HFF-Myc (cell line): ENCODE measurements around the gene RBM25.
"Not testable (repeated sequence)": the region's sequence is repeated elsewhere in the genome, so short reads cannot be mapped to it uniquely, and the experiment has no call there.

Source experiments
- DNase-seq: peaks from one replicate; pipeline ENCODE4 v3.0.0-alpha.2; 2011; ENCODE audit warnings: low read depth; ENCODE audit errors: extremely low read depth
- H3K4me3 ChIP-seq: replicated peaks from 2 replicates; pipeline ENCODE4 v1.5.1; 2011; ENCODE audit warnings: low read depth, mild to moderate bottlenecking, control low read depth, low read length
- TF ChIP-seq, protein P1 (sequence below): IDR thresholded peaks from 2 replicates; pipeline ENCODE4 v1.5.1; 2012; ENCODE audit warnings: mild to moderate bottlenecking, low read depth, low read length, control low read depth; ENCODE audit errors: missing control alignments

RBM25 gene

DNA sequence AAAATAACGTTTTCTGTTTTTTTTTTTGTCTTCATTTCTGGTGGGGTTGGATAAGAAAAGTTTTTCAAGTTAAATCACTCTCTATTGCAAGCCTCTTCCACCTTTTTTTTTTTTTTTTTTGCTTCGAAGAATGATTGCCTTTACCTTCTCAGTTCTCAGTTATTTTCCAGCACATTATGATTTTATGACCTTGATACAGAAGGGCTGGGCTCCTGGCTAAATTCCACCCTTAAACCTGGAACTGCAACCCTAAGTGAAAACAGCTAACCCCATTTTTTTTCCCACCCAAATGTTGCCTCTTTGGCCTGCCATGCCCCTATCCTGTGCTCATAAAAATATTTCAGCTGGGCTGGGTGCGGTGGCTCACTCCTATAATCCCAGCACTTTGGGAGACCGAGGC, 109.4 kb downstream of the RBM25 start:
- no peak overlapping the region for H3K4me3 ChIP-seq
- no peak for DNase-seq
- TF ChIP-seq, protein P1, sequence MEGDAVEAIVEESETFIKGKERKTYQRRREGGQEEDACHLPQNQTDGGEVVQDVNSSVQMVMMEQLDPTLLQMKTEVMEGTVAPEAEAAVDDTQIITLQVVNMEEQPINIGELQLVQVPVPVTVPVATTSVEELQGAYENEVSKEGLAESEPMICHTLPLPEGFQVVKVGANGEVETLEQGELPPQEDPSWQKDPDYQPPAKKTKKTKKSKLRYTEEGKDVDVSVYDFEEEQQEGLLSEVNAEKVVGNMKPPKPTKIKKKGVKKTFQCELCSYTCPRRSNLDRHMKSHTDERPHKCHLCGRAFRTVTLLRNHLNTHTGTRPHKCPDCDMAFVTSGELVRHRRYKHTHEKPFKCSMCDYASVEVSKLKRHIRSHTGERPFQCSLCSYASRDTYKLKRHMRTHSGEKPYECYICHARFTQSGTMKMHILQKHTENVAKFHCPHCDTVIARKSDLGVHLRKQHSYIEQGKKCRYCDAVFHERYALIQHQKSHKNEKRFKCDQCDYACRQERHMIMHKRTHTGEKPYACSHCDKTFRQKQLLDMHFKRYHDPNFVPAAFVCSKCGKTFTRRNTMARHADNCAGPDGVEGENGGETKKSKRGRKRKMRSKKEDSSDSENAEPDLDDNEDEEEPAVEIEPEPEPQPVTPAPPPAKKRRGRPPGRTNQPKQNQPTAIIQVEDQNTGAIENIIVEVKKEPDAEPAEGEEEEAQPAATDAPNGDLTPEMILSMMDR: no peak

DNA sequence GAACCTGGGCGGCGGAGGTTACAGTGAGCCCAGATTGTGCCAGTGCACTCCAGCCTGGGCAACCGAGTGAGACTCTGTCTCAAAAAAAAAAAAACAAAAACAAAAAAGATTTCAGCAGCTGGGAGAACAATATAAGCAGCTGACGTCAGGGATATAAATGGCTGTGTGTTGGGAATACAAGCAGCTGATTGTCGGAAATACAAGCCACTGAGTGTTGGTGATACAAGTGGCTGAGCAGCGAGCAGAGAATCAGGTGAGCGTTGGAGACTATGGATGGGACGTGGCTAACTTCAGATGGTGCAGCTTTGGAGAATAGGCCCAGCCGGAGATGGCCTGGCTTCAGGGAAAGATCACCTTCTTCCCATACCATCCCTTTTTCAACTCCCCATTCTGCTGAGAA, 109.9 kb downstream of the RBM25 start:
- no peak for DNase-seq

DNA sequence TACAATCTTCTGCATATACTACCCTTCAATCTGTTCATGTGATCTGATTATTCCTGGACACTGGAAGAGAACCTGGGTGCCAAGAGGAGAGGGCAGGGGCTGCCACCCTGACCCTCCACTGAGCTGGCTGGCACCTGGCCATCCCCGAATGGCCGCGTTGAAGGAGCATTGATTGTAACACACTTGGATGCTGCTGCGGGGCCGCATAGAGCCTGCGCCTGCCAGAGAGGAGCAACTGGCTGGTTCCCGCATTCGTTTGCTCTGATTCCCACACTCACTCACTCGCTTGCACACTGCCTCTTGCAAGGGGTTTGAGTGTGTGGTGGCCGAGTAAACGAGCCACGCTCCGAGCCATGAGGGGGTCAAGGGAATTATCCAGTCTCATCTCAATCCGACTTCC, 110.4 kb downstream of the RBM25 start:
- TF ChIP-seq, protein P1: no peak
- DNase-seq: no peak
- H3K4me3 ChIP-seq: no peak overlapping the region

More for the DNA sequence above, 109.9 kb downstream of the RBM25 start:
- TF ChIP-seq, protein P1: no peak
- H3K4me3 ChIP-seq: no peak overlapping the region

DNA sequence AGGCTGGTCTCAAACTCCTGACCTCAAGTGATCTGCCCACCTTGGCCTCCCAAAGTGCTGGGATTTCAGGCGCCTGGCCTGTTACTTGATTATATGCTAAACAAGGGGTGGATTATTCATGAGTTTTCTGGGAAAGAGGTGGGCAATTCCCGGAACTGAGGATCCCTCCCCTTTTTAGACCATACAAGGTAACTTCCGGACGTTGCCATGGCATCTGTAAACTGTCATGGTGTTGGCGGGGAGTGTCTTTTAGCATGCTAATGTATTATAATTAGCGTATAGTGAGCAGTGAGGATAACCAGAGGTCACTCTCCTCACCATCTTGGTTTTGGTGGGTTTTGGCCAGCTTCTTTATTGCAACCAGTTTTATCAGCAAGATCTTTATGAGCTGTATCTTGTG, 111.5 kb downstream of the RBM25 start:
- not testable (repeated sequence) for DNase-seq, H3K4me3 ChIP-seq

DNA sequence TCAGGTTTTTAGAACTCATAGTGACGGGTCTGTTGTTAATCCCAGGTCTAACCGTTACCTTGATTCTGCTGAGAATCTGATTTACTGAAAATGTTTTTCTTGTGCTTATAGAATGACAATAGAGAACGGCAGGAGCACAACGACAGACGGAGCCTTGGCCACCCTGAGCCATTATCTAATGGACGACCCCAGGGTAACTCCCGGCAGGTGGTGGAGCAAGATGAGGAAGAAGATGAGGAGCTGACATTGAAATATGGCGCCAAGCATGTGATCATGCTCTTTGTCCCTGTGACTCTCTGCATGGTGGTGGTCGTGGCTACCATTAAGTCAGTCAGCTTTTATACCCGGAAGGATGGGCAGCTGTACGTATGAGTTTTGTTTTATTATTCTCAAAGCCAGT, 112.4 kb downstream of the RBM25 start:
- no peak overlapping the region for H3K4me3 ChIP-seq
- TF ChIP-seq, protein P1: no peak
- DNase-seq: no peak

DNA sequence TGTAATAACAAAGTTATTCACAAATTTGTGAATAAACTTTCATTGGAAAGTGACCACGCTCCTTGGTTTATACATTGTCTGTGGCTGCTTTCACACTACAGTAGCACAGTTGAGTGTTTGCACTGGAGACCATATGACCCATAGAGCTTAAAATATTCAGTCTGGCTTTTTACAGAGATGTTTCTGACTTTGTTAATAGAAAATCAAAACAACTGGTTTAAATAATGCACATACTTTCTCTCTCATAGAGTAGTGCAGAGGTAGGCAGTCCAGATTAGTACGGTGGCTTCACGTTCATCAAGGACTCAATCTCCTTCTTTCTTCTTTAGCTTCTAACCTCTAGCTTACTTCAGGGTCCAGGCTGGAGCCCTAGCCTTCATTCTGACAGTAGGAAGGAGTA, 114.2 kb downstream of the RBM25 start:
- DNase-seq: no peak
- H3K4me3 ChIP-seq: no peak overlapping the region
- TF ChIP-seq, protein P1: no peak

DNA sequence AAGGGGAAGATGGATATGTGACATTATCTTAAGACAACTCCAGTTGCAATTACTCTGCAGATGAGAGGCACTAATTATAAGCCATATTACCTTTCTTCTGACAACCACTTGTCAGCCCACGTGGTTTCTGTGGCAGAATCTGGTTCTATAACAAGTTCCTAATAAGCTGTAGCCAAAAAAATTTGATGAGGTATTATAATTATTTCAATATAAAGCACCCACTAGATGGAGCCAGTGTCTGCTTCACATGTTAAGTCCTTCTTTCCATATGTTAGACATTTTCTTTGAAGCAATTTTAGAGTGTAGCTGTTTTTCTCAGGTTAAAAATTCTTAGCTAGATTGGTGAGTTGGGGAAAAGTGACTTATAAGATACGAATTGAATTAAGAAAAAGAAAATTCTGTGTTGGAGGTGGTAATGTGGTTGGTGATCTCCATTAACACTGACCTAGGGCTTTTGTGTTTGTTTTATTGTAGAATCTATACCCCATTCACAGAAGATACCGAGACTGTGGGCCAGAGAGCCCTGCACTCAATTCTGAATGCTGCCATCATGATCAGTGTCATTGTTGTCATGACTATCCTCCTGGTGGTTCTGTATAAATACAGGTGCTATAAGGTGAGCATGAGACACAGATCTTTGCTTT, 114.9 kb downstream of the RBM25 start:
- TF ChIP-seq, protein P1: peak; percentile 41
- DNase-seq: peak; percentile 31
- H3K4me3 ChIP-seq: no peak overlapping the region
